ENCODE results near the gene TMEM179. TPM values are rescaled to one million over a fixed set of nuclear protein-coding genes. Genes with fewer than 3 reads are reported as not detected.

TMEM179 gene
- total RNA-seq, 1 experiment from 2014 or later, result not detected

DNA sequence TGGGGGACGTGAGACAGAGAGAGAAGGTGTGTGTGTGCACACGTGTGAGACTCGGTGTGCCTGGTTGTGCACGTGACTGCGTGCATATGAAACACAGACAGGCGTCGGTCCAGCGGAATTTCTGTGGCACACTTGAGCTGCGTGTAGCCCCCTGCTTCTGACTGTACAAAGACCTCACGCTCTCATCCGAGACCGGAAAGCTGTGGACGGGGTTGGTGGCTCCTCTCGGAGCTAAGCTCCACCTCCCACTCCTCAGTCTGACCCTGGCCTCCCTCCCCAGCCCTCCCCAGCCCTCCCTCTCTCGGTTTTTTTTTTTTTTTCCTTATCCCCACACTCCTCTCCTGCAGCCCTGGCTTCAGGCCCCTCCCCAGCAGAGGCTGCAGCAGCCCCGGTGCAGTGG lies 33.3 kb downstream of the TMEM179 start:
- H3K4me1 Mint-ChIP-seq (ENCODE audit: low read depth, unreplicated experiment), result no peaks in the 10 kb centered on the region
- intact Hi-C loops (cut with micrococcal nuclease; ENCODE audit: unreplicated experiment), result no loop called here
- CTCF ChIA-PET, result no interaction called here

DNA sequence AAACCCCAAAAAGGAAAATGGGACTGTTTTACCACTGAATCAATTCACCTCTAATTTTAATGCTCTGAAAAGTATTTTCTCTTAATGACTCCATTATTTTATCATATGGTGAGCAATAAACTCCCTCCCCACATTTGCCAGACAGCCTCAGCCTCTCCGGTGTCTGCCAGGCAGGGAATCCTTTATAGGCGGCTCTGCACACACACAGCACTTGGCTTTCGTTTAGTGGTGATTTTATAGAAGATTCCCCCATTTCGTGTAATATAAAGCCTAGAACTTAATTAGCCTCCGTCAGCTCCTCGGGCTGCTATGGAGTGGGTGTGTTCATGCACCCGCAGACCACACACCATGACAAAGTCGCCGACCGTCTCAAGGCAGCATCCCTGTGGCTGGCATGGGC lies 35.1 kb downstream of the TMEM179 start:
- no peak overlapping the region for H3K4me3 ChIP-seq (ENCODE audit: low read depth, low read length)
- H3K4me1 ChIP-seq, result peaks cover 3% of the 10 kb centered on the region
- Mint-ChIP-seq H3K9me3 (ENCODE audit: unreplicated experiment) (no peaks in the 10 kb centered on the region), H3K36me3 (ENCODE audit: insufficient read depth, unreplicated experiment) (no peaks in the 10 kb centered on the region), H3K4me3 (ENCODE audit: unreplicated experiment) (no peak overlapping the region), H3K4me1 (ENCODE audit: low read depth, unreplicated experiment) (no peaks in the 10 kb centered on the region), H3K27me3 (ENCODE audit: insufficient read depth, unreplicated experiment) (peaks cover 8% of the 10 kb centered on the region), H3K27ac (ENCODE audit: unreplicated experiment) (no peak overlapping the region)
- CTCF ChIA-PET, result no interaction called here
- intact Hi-C loops (cut with micrococcal nuclease; ENCODE audit: unreplicated experiment), result no loop called here
- no peak for DNase-seq
- POLR2A ChIA-PET, result no interaction called here
- TF ChIP-seq, protein P1, sequence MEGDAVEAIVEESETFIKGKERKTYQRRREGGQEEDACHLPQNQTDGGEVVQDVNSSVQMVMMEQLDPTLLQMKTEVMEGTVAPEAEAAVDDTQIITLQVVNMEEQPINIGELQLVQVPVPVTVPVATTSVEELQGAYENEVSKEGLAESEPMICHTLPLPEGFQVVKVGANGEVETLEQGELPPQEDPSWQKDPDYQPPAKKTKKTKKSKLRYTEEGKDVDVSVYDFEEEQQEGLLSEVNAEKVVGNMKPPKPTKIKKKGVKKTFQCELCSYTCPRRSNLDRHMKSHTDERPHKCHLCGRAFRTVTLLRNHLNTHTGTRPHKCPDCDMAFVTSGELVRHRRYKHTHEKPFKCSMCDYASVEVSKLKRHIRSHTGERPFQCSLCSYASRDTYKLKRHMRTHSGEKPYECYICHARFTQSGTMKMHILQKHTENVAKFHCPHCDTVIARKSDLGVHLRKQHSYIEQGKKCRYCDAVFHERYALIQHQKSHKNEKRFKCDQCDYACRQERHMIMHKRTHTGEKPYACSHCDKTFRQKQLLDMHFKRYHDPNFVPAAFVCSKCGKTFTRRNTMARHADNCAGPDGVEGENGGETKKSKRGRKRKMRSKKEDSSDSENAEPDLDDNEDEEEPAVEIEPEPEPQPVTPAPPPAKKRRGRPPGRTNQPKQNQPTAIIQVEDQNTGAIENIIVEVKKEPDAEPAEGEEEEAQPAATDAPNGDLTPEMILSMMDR (IDR thresholded peaks at IDR 0.05; ENCODE audit: insufficient read depth in 1 of 2, low read depth in 1 of 2, low read length in 1 of 2, severe bottlenecking in 1 of 2, unreplicated experiment in 1 of 2), result no peak
- BruUV-seq (replicated peaks), result no TSS peak
- H3K36me3 ChIP-seq (ENCODE audit: control insufficient read depth, insufficient read depth, low read length), result no peaks in the 10 kb centered on the region
- H3K9me3 ChIP-seq, result no peaks in the 10 kb centered on the region
- H3K27me3 ChIP-seq (replicated peaks; ENCODE audit: control insufficient read depth, insufficient read depth, low read length), result 0 out of 2 replicates have a peak, but pooled peaks cover 1% of the 10 kb centered on the region

More for the DNA sequence above, 33.3 kb downstream of the TMEM179 start:
- Mint-ChIP-seq H3K27ac (ENCODE audit: unreplicated experiment) (no peak overlapping the region), H3K4me3 (ENCODE audit: unreplicated experiment) (no peak overlapping the region), H3K27me3 (ENCODE audit: insufficient read depth, unreplicated experiment) (peaks cover 4% of the 10 kb centered on the region), H3K9me3 (ENCODE audit: unreplicated experiment) (no peaks in the 10 kb centered on the region), H3K36me3 (ENCODE audit: insufficient read depth, unreplicated experiment) (no peaks in the 10 kb centered on the region)
- BruUV-seq (replicated peaks), result no TSS peak
- DNase-seq, result no peak
- H3K9me3 ChIP-seq, result no peaks in the 10 kb centered on the region
- H3K27me3 ChIP-seq (replicated peaks; ENCODE audit: control insufficient read depth, insufficient read depth, low read length), result 0 out of 2 replicates have a peak, but pooled peaks cover 1% of the 10 kb centered on the region
- H3K4me3 ChIP-seq (ENCODE audit: low read depth, low read length), result no peak overlapping the region
- H3K36me3 ChIP-seq (ENCODE audit: control insufficient read depth, insufficient read depth, low read length), result no peaks in the 10 kb centered on the region
- TF ChIP-seq, protein P1 (IDR thresholded peaks at IDR 0.05; ENCODE audit: insufficient read depth in 1 of 2, low read depth in 1 of 2, low read length in 1 of 2, severe bottlenecking in 1 of 2, unreplicated experiment in 1 of 2), result no peak
- H3K4me1 ChIP-seq, result peaks cover 2% of the 10 kb centered on the region; the same call in 1 of the 2 replicates
- POLR2A ChIA-PET, result no interaction called here

- H3K36me3 ChIP-seq (ENCODE audit: control insufficient read depth, insufficient read depth, low read length), result no peaks in the 10 kb centered on the region
- intact Hi-C loops (cut with micrococcal nuclease; ENCODE audit: unreplicated experiment), result no loop called here
- no peaks in the 10 kb centered on the region for H3K36me3 Mint-ChIP-seq (ENCODE audit: insufficient read depth, unreplicated experiment)
- 0 out of 2 replicates have a peak, but pooled peaks cover 1% of the 10 kb centered on the region for H3K27me3 ChIP-seq (replicated peaks; ENCODE audit: control insufficient read depth, insufficient read depth, low read length)
- peaks cover 8% of the 10 kb centered on the region for H3K27me3 Mint-ChIP-seq (ENCODE audit: insufficient read depth, unreplicated experiment)
- H3K4me3 Mint-ChIP-seq (ENCODE audit: unreplicated experiment), result no peak overlapping the region
- H3K4me1 Mint-ChIP-seq (ENCODE audit: low read depth, unreplicated experiment), result no peaks in the 10 kb centered on the region
- ChIA-PET CTCF (no interaction called here), POLR2A (no interaction called here)
- H3K27ac Mint-ChIP-seq (ENCODE audit: unreplicated experiment), result no peak overlapping the region
- BruUV-seq (replicated peaks), result no TSS peak
- no peak overlapping the region for H3K4me3 ChIP-seq (ENCODE audit: low read depth, low read length)
- no peaks in the 10 kb centered on the region for H3K9me3 Mint-ChIP-seq (ENCODE audit: unreplicated experiment)
- H3K4me1 ChIP-seq, result peaks cover 3% of the 10 kb centered on the region
- no peaks in the 10 kb centered on the region for H3K9me3 ChIP-seq
- DNase-seq, result no peak
- TF ChIP-seq, protein P1 (IDR thresholded peaks at IDR 0.05; ENCODE audit: insufficient read depth in 1 of 2, low read depth in 1 of 2, low read length in 1 of 2, severe bottlenecking in 1 of 2, unreplicated experiment in 1 of 2), result no peak
Measured at GRCh38 chr14:104568620-104569019, 36.0 kb downstream of the TMEM179 start.

Data from Caco-2 (cell line).